K562 (cell line): Measurements from ENCODE around the gene VIPR2. TPM values are rescaled to one million over a fixed set of nuclear protein-coding genes. Genes with fewer than 3 reads are reported as not detected.

Experiments
- ATAC-seq: fragments of 200-7000 bp; cut with Tn5 transposase; 3 replicates; pipeline ENCODE4 v1.9.1; 2020; ENCODE audit warnings: moderate library complexity
- BruUV-seq: library from RNA; stranded (reverse); fragments of 400-500 nt; replicated peaks from 2 replicates; lab custom pipeline; 2021; lab: Mats Ljungman, UMichigan
- CTCF ChIA-PET: fragments of 300-600 bp; formaldehyde crosslinking; extraction: SDS; loops from one replicate; lab custom pipeline; 2021; ENCODE audit warnings: low intra/inter-chr PET ratio; lab: Yijun Ruan, JAX
- POLR2A ChIA-PET: fragments of 300-600, 350-650 bp; sonication (Branson Sonifier 250); formaldehyde crosslinking; extraction: SDS; loops from one replicate; lab custom pipeline; 2021; ENCODE audit warnings: antibody characterized with exemption, inconsistent platforms; lab: Yijun Ruan, JAX
- DNase-seq, 4 experiments: peaks; one replicate each; pipeline versions ENCODE4 v3.0.0 to v3.0.0-alpha.2; 2011 to 2018; ENCODE audit warnings: low spot score in 3 of 4, mixed read lengths in 3 of 4; ENCODE audit errors: extremely low read depth in 1 of 4
- FAIRE-seq: peaks from 2 replicates; lab custom pipeline; 2011; peaks lifted over from hg19 to GRCh38; lab: Jason Lieb, UNC
- H2AFZ ChIP-seq: 2 replicates; pipeline ENCODE4 v1.6.0; 2011; ENCODE audit warnings: low read depth, low read length, control low read depth, inconsistent platforms
- H3K27ac ChIP-seq: fragments of 200-600 bp; 3 replicates; pipeline ENCODE4 v1.8.0; 2011; ENCODE audit warnings: low read depth, mild to moderate bottlenecking, control low read depth, inconsistent platforms, low read length, moderate library complexity, mixed read lengths; ENCODE audit errors: extremely low read depth
- H3K27me3 ChIP-seq, 2 experiments: fragments of 300-600 bp in 1 of 2; 2 replicates in 1 of 2; 3 replicates in 1 of 2; pipeline versions ENCODE4 v1.6.0 to v1.8.0; 2011; ENCODE audit warnings: inconsistent platforms in 2 of 2, low read length in 2 of 2, mild to moderate bottlenecking in 1 of 2, mixed read lengths in 1 of 2, moderate library complexity in 1 of 2; ENCODE audit not compliant: control insufficient read depth in 2 of 2, insufficient read depth in 2 of 2
- H3K36me3 ChIP-seq: fragments of 300-600 bp; 3 replicates; pipeline ENCODE4 v1.8.0; 2011; ENCODE audit warnings: mild to moderate bottlenecking, low read length, inconsistent platforms; ENCODE audit not compliant: control insufficient read depth, insufficient read depth
- H3K4me1 ChIP-seq, 2 experiments: fragments of 200-600 bp in 1 of 2; replicated peaks in 1 of 2; 2 replicates in 1 of 2; 3 replicates in 1 of 2; pipeline versions ENCODE4 v1.5.1 to v1.8.0; 2011; ENCODE audit warnings: inconsistent platforms in 2 of 2, low read length in 2 of 2, mild to moderate bottlenecking in 1 of 2, mixed read lengths in 1 of 2, moderate library complexity in 1 of 2; ENCODE audit not compliant: control insufficient read depth in 2 of 2, insufficient read depth in 2 of 2
- H3K4me2 ChIP-seq: 2 replicates; pipeline ENCODE4 v1.6.1; 2011; ENCODE audit warnings: low read length, control low read depth, inconsistent platforms, mixed read lengths; ENCODE audit not compliant: insufficient read depth
- H3K4me3 ChIP-seq: fragments of 200-600 bp; sonication (generic), shearing (Covaris generic); 2 replicates; pipeline ENCODE4 v1.5.1; 2016; ENCODE audit warnings: control low read depth, inconsistent platforms
- H3K79me2 ChIP-seq: fragments of 200-600 bp; 3 replicates; pipeline ENCODE4 v1.8.0; 2011; ENCODE audit warnings: low read length, inconsistent platforms; ENCODE audit not compliant: control insufficient read depth, insufficient read depth
- H3K9ac ChIP-seq, 2 experiments: 2 replicates each; pipeline versions ENCODE4 v1.6.0 to v1.6.1; 2011; ENCODE audit warnings: low read depth in 2 of 2, low read length in 2 of 2, control low read depth in 1 of 2, inconsistent platforms in 1 of 2, mild to moderate bottlenecking in 1 of 2, mixed read lengths in 1 of 2; ENCODE audit not compliant: insufficient read depth in 1 of 2
- H3K9me1 ChIP-seq: one replicate; pipeline ENCODE4 v1.6.0; 2011; ENCODE audit warnings: inconsistent platforms, mild to moderate bottlenecking, low read length, moderate library complexity; ENCODE audit not compliant: control insufficient read depth, insufficient read depth
- H3K9me3 ChIP-seq: replicated peaks from 2 replicates; pipeline ENCODE4 v1.5.1; 2011; ENCODE audit warnings: low read depth, low read length, inconsistent platforms; ENCODE audit not compliant: control insufficient read depth, insufficient read depth
- H4K20me1 ChIP-seq: replicated peaks from 2 replicates; pipeline ENCODE4 v1.6.1; 2011; ENCODE audit warnings: low read length, inconsistent platforms, mixed read lengths; ENCODE audit not compliant: control insufficient read depth, insufficient read depth
- CEBPG ChIP-seq, 3 experiments: fragments of 200-800 bp in 1 of 3; sonication (Bioruptor generic) in 1 of 3; sonication (generic) in 1 of 3; formaldehyde crosslinking in 1 of 3; IDR thresholded peaks in 2 of 3; conservative IDR thresholded peaks in 1 of 3; 2 replicates each; pipeline versions ENCODE4 v1.6.1 to v1.8.0; 2016 to 2022; ENCODE audit warnings: missing compliant biosample characterization in 2 of 3, missing genetic modification characterization in 2 of 3, mild to moderate bottlenecking in 1 of 3, missing genetic modification reagents in 1 of 3
- EP300 ChIP-seq: IDR thresholded peaks from 2 replicates; pipeline ENCODE4 v1.6.1; 2012; ENCODE audit warnings: low read length, improper control_type of control experiment
- FOXK1 ChIP-seq: sonication (generic); formaldehyde crosslinking; IDR thresholded peaks from 2 replicates; pipeline ENCODE4 v1.8.0; 2022; ENCODE audit warnings: missing genetic modification reagents, mild to moderate bottlenecking, borderline replicate concordance
- HINFP ChIP-seq: fragments of 450-650 bp; conservative IDR thresholded peaks from 2 replicates; pipeline ENCODE4 v1.6.1; 2016; ENCODE audit warnings: missing genetic modification characterization, low read depth, mild to moderate bottlenecking, control low read depth, missing compliant biosample characterization
- HLTF ChIP-seq: fragments of 450-650 bp; IDR thresholded peaks from 2 replicates; pipeline ENCODE4 v1.6.1; 2016
- HMBOX1 ChIP-seq: sonication (generic); IDR thresholded peaks from 2 replicates; pipeline ENCODE4 v1.6.1; 2016
- KLF10 ChIP-seq: fragments of 250-450 bp; sonication (Bioruptor Pico); IDR thresholded peaks from 2 replicates; pipeline ENCODE4 v1.6.1; 2021; ENCODE audit warnings: matching md5 sums
- MECOM ChIP-seq: fragments of 250-450 bp; sonication (Bioruptor Pico); IDR thresholded peaks from 2 replicates; pipeline ENCODE4 v1.8.0; 2022; ENCODE audit warnings: inconsistent platforms
- PHF21A ChIP-seq: fragments of 450-650 bp; IDR thresholded peaks from 2 replicates; pipeline ENCODE4 v1.6.1; 2017; ENCODE audit warnings: low read depth, borderline replicate concordance
- POLR3G ChIP-seq: IDR thresholded peaks from 2 replicates; pipeline ENCODE4 v1.6.1; 2011; ENCODE audit not compliant: insufficient read length, insufficient replicate concordance; ENCODE audit errors: extremely low read depth
- RBM34 ChIP-seq: fragments of 200-400 bp; formaldehyde crosslinking; IDR thresholded peaks from 2 replicates; pipeline ENCODE4 v1.6.1; 2018; ENCODE audit warnings: low read length, borderline replicate concordance; ENCODE audit not compliant: insufficient read depth
- SP2 ChIP-seq: IDR thresholded peaks from 2 replicates; pipeline ENCODE4 v1.6.1; 2011; ENCODE audit warnings: mild to moderate bottlenecking, low read depth, low read length, moderate library complexity; ENCODE audit not compliant: poor library complexity, severe bottlenecking; ENCODE audit errors: extremely low read depth
- TCF7L2 ChIP-seq: fragments of 150-350 bp; IDR thresholded peaks from 2 replicates; pipeline ENCODE4 v1.6.1; 2016; ENCODE audit warnings: low read depth, mild to moderate bottlenecking, low read length, moderate library complexity
- U2AF2 ChIP-seq: fragments of 200-400 bp; formaldehyde crosslinking; optimal IDR thresholded peaks from 2 replicates; pipeline ENCODE3; 2017; ENCODE audit warnings: low read depth, mild to moderate bottlenecking, low read length
- ZNF165 ChIP-seq: fragments of 250-450 bp; sonication (Bioruptor Pico); IDR thresholded peaks from 2 replicates; pipeline ENCODE4 v1.4.0; 2020; ENCODE audit warnings: borderline replicate concordance
- ZNF551 ChIP-seq: fragments of 250-450 bp; sonication (Bioruptor Pico); IDR thresholded peaks from 2 replicates; pipeline ENCODE4 v1.5.0; 2021; ENCODE audit warnings: mild to moderate bottlenecking, moderate library complexity
- ZNF707 ChIP-seq: fragments of 250-450 bp; sonication (Bioruptor Pico); conservative IDR thresholded peaks from 2 replicates; pipeline ENCODE4 v1.8.0; 2022; ENCODE audit warnings: inconsistent platforms, mild to moderate bottlenecking, moderate library complexity
- WGBS: fragments of 100-300 bp; shearing (Covaris generic); methylation state at CpG from one replicate; pipeline ENCODE4 v1.1.6; 2016; ENCODE audit warnings: low coverage, mixed read lengths; ENCODE audit not compliant: insufficient coverage; ENCODE audit errors: missing lambda C conversion rate; 5-methylcytosine and 5-hydroxymethylcytosine counted together
- in situ Hi-C: fragments of 300-500 bp; cut with MboI; formaldehyde crosslinking; loops from 4 replicates; pipeline ENCODE4 v1.15.0; 2018; ENCODE audit warnings: inconsistent platforms, mixed read lengths
- intact Hi-C: fragments of 100-400 bp; cut with micrococcal nuclease; formaldehyde crosslinking; loops from 2 replicates; pipeline ENCODE4 v1.14.2; 2022
- polyA plus RNA-seq, 8 experiments: library from polyadenylated mRNA; depleted of rRNA in 4 of 8; stranded (reverse) in 5 of 8; unstranded in 3 of 8; fragments of >200 nt; fragmentation: Nextera tagmentation in 2 of 8; fragmentation: Illumina TruSeq in 1 of 8; extraction: Ambion mirVana in 2 of 8; extraction: Trizol in 1 of 8; gene quantifications; 2 replicates each; pipeline versions ENCODE4 v1.2.1 to v1.2.3, GENCODE V29; 2011 to 2014; ENCODE audit warnings: inconsistent platforms in 1 of 8, missing spikeins in 1 of 8
- total RNA-seq, 7 experiments: library from RNA; depleted of rRNA in 6 of 7; stranded (reverse); fragments of >200 nt in 6 of 7; fragmentation: Illumina TruSeq in 2 of 7; extraction: Trizol in 2 of 7; gene quantifications; 2 replicates each; pipeline versions ENCODE4 v1.2.1 to v1.2.3, GENCODE V29; 2011 to 2021; ENCODE audit warnings: low replicate concordance in 1 of 7
- TF ChIP-seq, protein P1 (sequence below): sonication (generic); formaldehyde crosslinking; IDR thresholded peaks from 2 replicates; pipeline ENCODE4 v1.8.0; 2022; ENCODE audit warnings: missing genetic modification reagents, mild to moderate bottlenecking, borderline replicate concordance

Gene VIPR2
- total and polyA plus RNA-seq, 9 of the 15 experiments (the other 6 are each of a cell fraction or from before 2014, with no cell fraction given) = 0.04 TPM; not detected in 8

GRCh38 chr7:159008417-159008816 lies 136.2 kb downstream of the VIPR2 start:
- no peaks in the 10 kb centered on the region for H3K9me3 ChIP-seq
- in situ Hi-C loops = no loop called here
- H2AFZ ChIP-seq = no peak overlapping the region
- H3K4me2 ChIP-seq = no peak overlapping the region
- H4K20me1 ChIP-seq = no peaks in the 10 kb centered on the region
- peaks cover 21% of the 10 kb centered on the region; the same call in 2 of the 3 replicates for H3K36me3 ChIP-seq
- POLR2A ChIA-PET = interaction anchor here (0.7 to 1.6 kb wide), 4 partner anchors 8 to 26 kb away, joined by 3 read pairs; no protein-coding TSS in a partner anchor
- H3K9me1 ChIP-seq = no peaks in the 10 kb centered on the region
- peaks cover 25 to 29% of the 10 kb centered on the region in 2 experiments; a peak in 4 of 5 replicates for H3K4me1 ChIP-seq
- FAIRE-seq = no peak
- H3K27ac ChIP-seq = no peak overlapping the region
- no peak overlapping the region for H3K4me3 ChIP-seq
- peak; percentile 10; the same call in 1 of the 3 replicates for ATAC-seq
- WGBS = 56% methylated on average over 9 of the region's 9 CpGs
- CTCF ChIA-PET = no interaction called here
- TF ChIP-seq TCF7L2 (no peak), HINFP (tag) (no peak), MECOM (CRISPR knock-in tag) (no peak), FOXK1 (no peak), U2AF2 (no peak), EP300 (no peak), ZNF707 (CRISPR knock-in tag) (no peak), CEBPG (CRISPR knock-in tag; IDR thresholded peaks at IDR 0.05) (no peak), CEBPG (tag; conservative IDR thresholded peaks at IDR 0.05 in 1 of 2, IDR thresholded peaks at IDR 0.05 in 1 of 2) (no peak), KLF10 (CRISPR knock-in tag) (no peak), SP2 (no peak), ZNF165 (no peak), RBM34 (no peak), ZNF551 (CRISPR knock-in tag) (no peak), POLR3G (no peak), PHF21A (no peak), HLTF (no peak), HMBOX1 (no peak)
- TF ChIP-seq, protein P1, sequence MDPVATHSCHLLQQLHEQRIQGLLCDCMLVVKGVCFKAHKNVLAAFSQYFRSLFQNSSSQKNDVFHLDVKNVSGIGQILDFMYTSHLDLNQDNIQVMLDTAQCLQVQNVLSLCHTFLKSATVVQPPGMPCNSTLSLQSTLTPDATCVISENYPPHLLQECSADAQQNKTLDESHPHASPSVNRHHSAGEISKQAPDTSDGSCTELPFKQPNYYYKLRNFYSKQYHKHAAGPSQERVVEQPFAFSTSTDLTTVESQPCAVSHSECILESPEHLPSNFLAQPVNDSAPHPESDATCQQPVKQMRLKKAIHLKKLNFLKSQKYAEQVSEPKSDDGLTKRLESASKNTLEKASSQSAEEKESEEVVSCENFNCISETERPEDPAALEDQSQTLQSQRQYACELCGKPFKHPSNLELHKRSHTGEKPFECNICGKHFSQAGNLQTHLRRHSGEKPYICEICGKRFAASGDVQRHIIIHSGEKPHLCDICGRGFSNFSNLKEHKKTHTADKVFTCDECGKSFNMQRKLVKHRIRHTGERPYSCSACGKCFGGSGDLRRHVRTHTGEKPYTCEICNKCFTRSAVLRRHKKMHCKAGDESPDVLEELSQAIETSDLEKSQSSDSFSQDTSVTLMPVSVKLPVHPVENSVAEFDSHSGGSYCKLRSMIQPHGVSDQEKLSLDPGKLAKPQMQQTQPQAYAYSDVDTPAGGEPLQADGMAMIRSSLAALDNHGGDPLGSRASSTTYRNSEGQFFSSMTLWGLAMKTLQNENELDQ (CRISPR knock-in tag) = no peak
- no TSS peak for BruUV-seq
- H3K27me3 ChIP-seq = peaks cover 0 to 28% of the 10 kb centered on the region in 2 experiments; a peak in 2 of 5 replicates
- DNase-seq = no peak
- intact Hi-C loops = no loop called here
- H3K9ac ChIP-seq = no peak overlapping the region
- H3K79me2 ChIP-seq = peaks cover 22% of the 10 kb centered on the region
